ENCODE measurements around the gene SMG7.

SMG7 gene

DNA sequence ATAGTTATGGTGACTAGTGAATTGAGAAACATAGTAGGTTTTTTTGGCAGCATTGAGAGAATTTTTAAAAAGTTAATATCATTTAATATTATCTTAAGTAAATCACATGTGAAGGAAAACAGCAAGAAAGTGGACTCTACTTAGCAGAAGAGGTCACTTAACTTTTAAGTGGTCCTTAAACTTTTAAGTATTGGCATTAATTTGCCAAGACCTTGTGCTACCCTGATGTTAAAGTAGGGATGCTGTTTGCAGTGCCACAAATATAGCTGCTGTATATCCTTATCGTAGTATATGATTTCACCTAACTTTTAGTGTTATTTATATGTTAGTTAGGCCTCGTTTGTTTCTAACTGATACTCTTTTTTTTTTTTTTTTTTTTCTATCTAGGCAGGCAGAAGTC is 40.2 kb downstream of the SMG7 start:
- no peak for DNase-seq (ENCODE audit: low read depth)

DNA sequence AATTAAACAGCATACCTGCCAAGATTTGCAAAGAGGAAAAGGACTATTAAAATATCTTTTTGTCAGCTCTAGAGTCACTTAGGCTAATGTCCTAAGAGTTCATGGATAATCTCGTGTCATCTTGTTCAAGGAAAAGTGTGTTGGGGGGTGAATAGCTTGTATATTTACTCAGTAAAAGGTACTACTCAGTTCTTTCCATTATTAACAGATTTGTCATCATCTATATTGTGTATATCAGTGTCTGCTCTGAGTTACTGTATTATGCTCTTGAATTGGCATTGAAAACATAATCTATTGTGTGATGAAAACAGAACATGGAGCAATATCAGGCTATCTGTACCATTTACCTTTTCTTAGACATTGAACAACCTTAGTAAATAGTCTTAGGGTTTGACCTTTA is 41.9 kb downstream of the SMG7 start:
- DNase-seq (ENCODE audit: low read depth): no peak

DNA sequence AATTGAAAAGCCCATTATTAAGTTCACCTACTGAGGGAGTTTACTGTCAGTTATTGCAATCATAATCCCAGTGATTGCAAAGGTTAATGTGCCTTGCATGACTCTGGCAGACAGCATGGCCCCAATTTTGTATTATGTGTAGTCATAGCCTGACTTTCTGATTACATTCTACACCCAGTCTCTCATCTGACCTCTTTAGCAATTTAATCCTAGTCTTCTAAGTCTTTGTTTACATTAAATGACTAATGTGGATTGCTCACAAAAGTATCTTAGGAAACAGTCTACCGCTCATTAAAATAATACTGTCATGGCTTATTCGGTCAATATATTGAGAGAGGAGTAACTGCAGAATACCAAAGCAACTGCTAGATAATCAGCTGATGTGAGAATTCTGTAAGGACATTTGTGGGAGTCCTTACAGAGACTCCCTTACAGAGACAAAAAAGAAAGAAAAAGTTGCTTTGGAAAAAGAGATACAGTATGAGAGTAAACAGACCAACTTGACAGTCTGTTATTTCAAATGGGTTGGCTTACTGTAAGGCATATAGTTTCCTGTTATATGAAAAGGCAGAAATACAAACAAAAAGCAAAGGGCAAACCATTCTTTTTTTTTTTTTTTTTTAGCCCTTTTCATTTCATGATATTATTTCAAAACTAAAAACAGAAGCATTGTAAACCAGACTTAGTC is 42.8 kb downstream of the SMG7 start:
- no peak for DNase-seq (ENCODE audit: low read depth)

DNA sequence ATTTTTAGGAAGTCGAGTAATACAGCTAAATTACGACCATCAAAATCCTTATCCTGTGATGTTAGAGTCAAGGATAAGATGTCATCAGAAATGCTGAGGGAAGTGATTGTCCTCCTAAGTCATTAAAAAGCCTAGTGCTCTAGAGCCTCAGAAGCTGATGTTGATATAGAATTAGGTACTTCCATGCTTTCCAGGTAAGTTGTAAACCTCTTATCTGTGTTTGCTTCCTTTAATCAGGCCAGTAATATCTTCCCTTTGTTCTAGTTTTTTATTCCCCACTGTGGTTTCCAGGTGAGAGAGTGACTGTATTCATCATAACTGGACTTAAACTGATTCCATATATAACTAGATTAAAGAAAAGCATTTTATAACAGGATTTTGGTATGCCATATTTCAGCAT is 44.4 kb downstream of the SMG7 start:
- no peak for DNase-seq (ENCODE audit: low read depth)

DNA sequence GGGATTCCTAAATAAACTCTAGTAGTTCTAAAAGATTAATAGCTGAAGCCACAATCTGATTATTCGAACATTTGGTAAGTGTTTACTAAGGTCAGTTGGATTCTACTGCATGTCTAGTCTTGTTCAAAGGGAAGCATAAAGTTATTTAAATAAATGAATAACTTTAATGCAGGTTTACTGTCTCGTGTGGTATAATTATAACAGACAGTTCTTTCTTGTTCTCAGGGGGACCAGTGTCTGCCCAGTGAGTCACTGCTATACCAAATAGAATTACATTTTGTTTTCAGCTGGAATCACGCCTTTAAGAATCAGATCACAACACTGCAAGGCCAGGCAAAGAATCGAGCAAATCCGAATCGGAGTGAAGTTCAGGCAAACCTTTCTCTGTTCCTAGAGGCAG is 45.1 kb downstream of the SMG7 start:
- no peak for DNase-seq (ENCODE audit: low read depth)

DNA sequence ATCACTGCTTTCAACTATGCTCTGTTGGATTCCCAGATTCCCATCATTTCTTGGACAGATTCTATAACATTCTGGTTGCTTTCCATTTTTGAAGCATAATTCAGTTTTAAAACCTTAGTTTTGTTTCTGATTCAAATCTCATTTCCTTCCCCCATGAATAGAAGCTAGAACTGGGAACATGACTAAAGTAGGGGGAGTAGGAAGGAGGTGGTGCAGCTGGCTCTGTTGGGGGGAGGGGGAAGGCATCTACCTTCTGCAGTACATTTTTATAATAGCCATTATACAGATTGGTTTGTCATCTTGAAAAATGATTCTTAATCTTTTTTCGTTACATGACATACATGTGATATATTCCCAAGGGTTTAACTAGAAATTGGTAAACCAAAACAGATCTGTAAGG is 48.1 kb downstream of the SMG7 start:
- no peak for DNase-seq (ENCODE audit: low read depth)

DNA sequence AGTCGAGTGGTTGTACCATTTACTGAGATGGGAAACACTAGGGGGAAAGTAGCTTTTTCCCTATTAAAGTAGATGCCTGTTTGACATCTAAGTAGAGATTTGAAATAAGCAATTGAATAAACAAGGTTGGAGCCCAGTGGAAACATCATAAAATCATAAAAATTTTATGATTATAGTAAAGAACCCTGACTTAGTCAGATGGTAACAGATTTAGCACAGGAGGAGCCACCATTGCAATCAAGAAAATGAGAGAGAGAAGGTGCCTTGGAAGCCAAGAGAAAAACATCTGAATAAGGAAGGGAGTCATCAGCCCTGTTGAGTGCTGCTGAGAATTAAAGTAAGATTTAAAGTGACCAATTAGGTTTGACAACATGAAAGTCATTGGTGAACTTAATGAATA is 49.8 kb downstream of the SMG7 start:
- no peak for DNase-seq (ENCODE audit: low read depth)

DNA sequence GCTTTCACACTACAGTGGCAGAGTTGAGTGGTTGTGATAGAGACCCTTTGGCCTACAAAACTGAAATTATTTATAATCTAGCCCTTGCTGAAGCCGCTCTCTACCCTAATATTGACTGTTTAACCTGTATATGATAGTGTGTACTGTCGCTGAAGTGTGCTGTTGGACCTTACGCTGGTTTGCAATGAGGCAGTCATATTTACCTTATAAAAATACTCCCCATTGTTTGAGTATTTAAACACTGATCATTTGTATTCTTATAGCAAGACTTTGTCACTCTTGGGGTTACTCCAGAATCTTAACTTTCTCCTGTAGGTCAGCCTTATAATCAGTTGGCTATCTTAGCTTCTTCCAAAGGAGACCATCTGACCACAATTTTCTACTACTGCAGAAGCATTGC is 56.3 kb downstream of the SMG7 start:
- DNase-seq (ENCODE audit: low read depth): no peak

DNA sequence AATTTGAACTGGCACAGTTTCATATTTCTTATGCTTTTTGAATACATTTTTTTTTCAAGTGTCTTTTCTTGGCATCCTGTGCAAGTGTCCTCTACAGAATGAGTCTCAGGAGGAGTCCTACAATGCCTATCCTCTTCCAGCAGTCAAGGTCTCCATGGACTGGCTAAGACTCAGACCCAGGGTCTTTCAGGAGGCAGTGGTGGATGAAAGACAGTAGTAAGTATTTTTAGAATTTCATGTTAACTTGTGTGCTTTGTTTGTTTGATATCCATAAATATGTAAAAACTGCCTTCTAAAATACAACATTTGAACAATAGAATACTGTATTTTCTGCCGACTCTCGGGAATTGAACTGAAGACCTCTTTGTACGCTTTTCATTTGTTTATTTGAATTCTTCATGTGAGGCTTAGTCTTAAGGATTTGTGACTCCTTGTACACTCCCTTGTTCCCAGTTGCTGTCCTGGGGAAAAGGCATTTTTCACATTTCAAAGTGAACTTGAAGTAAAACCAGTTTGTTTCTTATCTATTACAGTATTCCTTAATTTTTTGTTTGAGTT is 61.4 kb downstream of the SMG7 start:
- no peak for DNase-seq (ENCODE audit: low read depth)

DNA sequence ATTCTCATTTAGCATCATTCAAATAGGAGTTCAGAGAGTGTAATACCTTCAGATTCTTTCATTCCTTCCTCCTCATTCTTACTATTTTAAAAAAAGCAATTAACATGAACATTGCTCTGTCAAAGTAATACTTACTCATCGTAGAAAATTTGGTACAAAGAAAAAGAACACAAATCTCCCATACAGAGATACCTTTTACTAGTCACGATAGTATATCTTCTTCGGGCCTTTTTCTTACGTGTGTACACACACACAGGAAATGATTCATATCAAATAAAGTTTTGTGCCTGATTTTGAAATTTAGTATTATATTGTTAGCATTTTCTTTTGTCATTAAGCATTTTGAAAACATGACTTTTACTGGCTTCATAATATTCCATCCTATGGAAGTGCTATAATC is 65.1 kb downstream of the SMG7 start:
- no peak for DNase-seq (ENCODE audit: low read depth)

DNA sequence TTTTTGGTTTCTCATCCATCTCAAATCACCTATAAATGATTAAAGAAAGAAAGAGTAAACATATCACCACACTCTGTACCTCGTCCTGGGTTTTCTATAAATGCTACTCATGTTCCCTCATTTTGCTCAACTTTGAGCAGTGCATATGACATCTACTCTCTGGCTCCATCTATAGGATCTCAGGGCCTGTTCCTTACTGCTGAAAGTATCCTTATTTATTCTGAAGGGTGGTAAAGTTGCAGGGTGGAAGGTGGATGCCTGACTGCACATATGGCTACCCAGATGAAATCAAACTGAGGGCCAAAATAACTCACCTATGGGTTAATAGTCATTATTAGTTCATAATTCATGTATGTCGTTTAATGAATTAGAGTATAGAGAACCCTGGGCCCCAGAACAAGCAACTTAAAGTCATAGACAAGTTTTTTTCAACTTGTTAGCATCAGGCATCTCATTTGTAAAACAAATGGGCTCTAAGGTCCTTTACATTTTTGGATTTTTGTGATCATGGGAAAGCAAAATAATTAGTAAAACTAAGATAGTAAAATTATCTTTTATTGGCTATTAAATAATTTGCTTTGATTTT is 71.4 kb downstream of the SMG7 start:
- no peak for DNase-seq (ENCODE audit: low read depth)

DNA sequence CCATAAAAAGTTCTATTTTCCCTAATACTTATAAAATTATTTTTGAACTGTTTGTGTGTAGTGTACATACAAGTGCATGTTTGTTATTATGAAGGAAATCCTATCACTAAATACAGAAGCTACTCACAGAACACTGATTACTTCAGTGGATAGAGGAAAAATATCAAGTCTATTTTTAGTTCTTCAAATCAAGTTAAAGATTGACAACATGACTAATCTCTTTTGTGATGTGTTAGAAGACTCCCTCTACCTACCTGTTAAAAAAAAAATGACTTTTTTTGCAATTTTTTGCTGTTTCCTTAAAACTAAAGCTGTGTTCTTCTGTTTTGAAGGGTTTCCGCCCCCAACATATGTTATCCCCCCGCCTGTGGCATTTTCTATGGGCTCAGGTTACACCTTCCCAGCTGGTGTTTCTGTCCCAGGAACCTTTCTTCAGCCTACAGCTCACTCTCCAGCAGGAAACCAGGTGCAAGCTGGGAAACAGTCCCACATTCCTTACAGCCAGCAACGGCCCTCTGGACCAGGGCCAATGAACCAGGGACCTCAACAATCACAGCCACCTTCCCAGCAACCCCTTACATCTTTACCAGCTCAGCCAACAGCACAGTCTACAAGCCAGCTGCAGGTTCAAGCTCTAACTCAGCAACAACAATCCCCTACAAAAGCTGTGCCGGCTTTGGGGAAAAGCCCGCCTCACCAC is 72.4 kb downstream of the SMG7 start:
- no peak for DNase-seq (ENCODE audit: low read depth)

DNA sequence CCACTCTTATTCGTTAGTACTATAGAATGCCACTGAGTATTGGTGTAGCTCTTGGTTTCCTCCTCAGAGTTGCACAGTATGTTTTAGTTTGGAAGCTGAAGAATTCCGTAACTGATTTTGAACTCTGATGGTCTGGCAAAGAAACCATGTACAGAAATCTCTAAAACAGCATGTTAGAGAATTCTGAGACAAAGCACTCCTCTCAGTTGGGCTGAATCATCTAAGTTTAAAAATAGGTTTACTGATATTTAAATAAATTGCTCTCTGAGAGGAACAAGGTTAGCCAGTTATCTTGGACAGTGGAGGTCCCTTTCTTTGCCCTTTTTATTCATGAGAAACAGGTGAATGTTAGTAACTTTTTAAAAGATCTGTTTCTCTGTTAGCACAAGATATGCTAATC is 74.1 kb downstream of the SMG7 start:
- no peak for DNase-seq (ENCODE audit: low read depth)

DNA sequence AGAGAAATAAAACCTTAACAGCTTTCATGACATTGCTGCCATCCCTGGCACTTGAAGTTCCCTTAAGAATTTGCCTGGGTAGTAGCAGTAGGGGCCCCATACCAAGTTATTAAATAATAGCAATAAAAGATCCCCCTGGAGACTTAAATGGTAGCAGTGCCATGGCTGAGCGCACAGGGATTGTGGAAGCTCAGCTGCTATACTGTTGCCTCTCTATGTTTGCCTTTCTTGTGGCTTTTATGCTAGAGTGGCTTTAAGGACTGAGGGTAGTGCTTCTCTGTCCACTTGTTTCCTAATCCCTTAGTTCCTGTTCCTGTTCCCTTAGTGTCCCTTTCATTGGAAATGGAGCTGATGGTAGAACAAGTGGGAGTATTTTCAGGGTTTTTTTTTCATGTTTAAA is 75.8 kb downstream of the SMG7 start:
- no peak for DNase-seq (ENCODE audit: low read depth)

DNA sequence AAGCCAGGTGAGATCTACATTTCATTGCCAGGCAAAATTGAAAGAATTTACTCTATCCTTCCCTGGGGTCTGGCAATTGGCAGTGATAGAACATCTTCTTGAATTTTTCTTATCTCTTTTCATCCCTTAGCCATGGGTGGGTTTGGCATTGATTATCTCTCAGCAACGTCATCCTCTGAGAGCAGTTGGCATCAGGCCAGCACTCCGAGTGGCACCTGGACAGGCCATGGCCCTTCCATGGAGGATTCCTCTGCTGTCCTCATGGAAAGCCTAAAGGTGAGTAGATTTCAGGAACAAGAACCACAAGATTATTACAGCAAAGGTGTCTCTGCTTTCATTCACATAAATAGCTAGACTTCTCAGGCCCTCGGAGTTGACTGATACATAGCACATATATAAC is 78.6 kb downstream of the SMG7 start:
- DNase-seq (ENCODE audit: low read depth): no peak

DNA sequence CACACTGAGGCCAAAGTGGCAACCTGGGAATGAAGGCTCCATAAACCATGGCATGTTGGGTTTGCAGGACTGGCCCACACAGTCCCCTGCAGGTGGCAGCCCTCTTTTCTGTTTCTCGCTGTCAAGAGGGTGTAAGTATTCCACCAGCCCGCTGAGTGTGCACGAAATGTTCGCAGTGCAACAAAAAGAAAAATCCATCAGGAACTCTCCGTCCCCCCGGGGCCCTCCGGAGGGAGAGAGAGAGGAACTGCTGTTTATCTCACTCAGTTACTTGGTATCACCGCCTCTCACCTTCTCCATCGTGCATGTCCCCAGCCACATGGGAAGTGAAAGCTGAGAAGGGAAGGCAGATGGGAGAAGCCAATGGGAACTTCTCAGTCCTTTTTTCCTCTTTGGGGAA is 79.6 kb downstream of the SMG7 start:
- no peak for DNase-seq (ENCODE audit: low read depth)

DNA sequence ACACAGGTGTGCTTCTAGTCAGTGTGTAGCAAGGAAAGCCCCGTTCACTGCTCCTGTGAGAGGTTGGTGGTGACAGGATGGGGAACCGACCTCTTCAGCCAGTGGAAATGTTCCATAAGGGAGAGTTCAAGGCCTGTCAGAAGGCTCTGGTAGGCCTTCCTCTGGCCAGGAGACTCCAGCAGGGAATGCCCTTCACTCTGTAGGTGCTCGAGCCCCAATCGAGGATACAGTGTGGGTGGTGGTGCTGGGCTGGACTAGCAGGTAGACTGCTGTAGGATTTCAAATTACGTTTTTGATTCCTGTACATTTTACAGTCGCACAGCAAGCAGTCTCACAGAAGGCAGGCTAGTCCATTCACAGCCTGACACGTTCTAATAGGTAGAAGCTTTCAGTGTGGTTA is 80.1 kb downstream of the SMG7 start:
- DNase-seq (ENCODE audit: low read depth): no peak

DNA sequence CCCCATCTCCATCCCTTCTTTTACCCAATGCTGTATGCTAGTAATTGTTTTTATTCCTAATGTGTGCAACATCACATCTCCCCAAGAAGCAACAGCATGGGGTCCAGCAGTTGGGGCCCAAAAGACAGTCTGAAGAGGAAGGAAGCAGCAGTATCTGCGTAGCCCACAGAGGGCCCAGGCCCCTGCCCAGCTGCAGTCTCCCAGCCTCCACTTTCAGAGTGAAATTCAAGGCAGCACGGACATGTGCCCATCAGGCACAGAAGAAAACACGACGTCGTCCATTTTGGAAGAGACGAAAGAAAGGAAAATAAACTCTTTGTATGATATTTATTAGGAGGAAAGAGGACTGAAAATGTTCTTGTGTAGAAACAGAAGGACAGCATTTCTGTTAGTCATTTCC is 80.6 kb downstream of the SMG7 start:
- no peak for DNase-seq (ENCODE audit: low read depth)

DNA sequence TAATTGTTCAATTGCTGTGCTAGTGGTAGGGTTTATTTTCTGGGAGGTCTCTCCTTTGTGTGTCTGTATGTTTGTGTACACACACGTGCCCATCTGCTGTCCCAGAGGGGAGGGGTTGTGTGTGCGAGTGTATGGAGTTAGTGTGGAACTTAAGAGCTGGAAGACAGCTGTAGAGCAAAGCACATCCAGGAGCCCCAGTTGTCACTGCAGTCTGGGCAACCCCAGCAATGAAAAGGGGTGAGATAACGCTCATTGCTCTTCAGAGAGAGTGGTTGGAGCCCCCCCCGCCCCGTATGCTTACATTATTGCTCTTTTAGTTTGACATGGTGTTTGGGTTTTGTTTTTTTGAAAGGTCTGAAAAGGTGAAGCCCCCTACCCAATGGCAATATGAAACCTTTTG is 81.0 kb downstream of the SMG7 start:
- no peak for DNase-seq (ENCODE audit: low read depth)

DNA sequence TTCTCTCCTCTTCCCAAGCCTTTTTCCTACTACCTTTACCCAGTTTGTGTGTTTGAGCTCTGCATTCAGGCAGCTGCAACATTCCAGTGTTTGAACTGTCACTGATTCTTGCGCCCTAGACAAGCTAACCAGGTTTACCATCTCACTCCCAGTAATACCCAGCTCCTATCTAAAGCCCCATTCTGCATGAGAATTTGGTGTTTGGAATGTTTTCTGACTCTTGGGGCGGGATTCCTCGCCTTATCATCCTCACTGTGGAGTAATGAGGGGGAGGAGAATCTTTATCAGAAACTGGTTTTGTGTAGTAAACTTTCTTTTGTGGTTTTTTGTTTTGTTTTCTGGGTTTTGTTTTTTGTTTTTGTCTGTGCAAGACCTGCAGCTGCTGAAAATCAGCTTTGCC is 81.5 kb downstream of the SMG7 start:
- DNase-seq (ENCODE audit: low read depth): no peak

DNA sequence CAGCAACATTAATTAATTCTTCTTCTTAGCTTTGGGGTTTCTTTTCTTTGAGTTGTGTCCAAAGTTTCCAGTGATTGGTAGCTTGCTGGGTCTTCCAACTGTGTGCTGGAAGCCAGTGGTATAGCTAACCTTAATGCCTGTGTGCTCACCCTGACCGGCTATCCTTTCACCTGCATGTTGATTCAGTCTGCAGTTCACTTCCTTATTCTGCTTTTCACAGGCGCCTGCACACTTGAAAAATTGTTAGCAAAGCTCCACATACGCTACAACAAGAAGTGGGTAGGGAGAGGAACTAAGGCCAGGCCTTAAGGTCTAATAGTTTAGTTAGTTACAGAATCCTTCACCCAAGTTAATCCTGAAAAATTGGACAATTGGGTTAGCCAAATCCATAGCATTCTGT is 82.3 kb downstream of the SMG7 start:
- DNase-seq (ENCODE audit: low read depth): no peak

DNA sequence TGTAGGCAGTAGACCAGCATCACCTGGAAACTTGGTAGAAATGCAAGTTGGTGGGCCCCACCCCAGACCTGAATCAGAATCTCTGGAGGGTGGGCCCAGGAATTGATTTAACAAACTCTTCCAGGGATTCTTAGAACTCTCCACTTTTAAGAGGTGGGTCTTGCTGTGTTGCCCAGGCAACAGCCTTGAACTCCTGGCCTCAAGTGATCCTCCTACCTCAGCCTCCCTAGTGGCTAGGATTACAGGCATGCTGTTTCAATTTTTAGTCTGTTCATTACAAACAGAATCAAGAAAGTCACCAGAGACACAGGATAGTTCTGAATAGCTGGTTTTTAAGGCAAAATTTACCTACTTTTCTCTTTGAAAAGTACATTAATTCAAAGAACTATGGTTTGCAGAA is 86.8 kb downstream of the SMG7 start:
- DNase-seq (ENCODE audit: low read depth): no peak

DNA sequence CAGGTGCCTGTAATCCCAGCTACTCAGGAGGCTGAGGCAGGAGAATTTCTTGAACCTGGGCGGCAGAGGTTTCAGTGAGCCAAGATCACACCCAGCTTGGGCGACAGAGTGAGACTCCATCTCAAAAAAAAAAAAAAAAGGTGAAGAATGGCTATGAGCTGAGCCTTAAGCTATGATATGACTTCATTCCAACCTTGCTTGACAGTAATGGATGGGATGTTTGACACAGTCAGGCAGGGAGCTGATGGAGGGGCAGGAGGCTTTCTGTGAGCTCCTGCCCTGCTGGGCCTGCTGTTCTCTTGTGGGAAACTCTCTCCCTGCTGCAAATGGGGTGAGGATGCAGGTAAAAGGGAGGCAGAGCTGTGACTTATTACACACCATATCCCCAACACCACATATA is 90.4 kb downstream of the SMG7 start:
- no peak for DNase-seq (ENCODE audit: low read depth)

DNA sequence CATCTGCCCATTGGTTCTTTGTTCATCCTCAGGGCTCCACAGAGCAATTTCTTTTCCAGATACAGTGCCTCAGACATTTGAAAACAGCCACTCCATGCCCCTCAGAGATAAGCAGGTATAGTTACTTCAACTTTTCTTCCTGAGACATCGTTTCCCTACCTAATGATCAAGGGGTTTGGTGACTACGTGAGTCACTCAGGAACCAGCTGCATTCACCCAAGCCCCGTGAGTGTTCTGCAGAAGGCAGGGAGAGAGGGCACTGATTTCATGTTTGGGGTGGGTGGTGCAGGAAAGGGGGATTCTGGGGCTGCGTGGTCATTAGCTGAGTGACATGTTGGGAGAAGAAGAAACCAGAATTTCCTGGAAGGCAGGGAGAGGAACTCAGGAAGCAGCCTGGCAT is 93.0 kb downstream of the SMG7 start:
- DNase-seq (ENCODE audit: low read depth): no peak

Measured in activated T-cell treated with anti-CD3 and anti-CD28 coated beads for 24 hours (primary cell).